WTC11 (cell line): Measurements from ENCODE around the gene SAMHD1. TPM values are rescaled to one million over a fixed set of nuclear protein-coding genes. Genes with fewer than 3 reads are reported as not detected.

Experiments used
- CBFB ChIP-seq: sonication (generic); formaldehyde crosslinking; IDR thresholded peaks from 2 replicates; pipeline ENCODE4 v1.8.1; 2022; ENCODE audit warnings: mild to moderate bottlenecking, low read depth, missing genetic modification reagents
- CREM ChIP-seq: sonication (generic); formaldehyde crosslinking; IDR thresholded peaks from 2 replicates; pipeline ENCODE4 v1.8.1; 2022; ENCODE audit warnings: mild to moderate bottlenecking, missing genetic modification reagents, moderate library complexity
- ELF4 ChIP-seq: sonication (generic); formaldehyde crosslinking; IDR thresholded peaks from 2 replicates; pipeline ENCODE4 v1.8.1; 2022; ENCODE audit warnings: low read depth, mild to moderate bottlenecking, moderate library complexity, missing genetic modification reagents
- FOXP1 ChIP-seq: sonication (generic); formaldehyde crosslinking; IDR thresholded peaks from 2 replicates; pipeline ENCODE4 v1.8.0; 2022; ENCODE audit warnings: missing genetic modification reagents, mild to moderate bottlenecking, moderate library complexity, borderline replicate concordance
- GABPB1 ChIP-seq: sonication (generic); formaldehyde crosslinking; IDR thresholded peaks from 2 replicates; pipeline ENCODE4 v1.8.1; 2023; ENCODE audit warnings: mild to moderate bottlenecking, missing genetic modification reagents
- JAZF1 ChIP-seq: fragments of 250-450 bp; sonication (Bioruptor Pico); IDR thresholded peaks from 2 replicates; pipeline ENCODE4 v1.9.0; 2021; ENCODE audit warnings: moderate library complexity, mild to moderate bottlenecking, inconsistent platforms
- NFATC4 ChIP-seq: fragments of 250-450 bp; sonication (Bioruptor Pico); IDR thresholded peaks from 2 replicates; pipeline ENCODE4 v1.9.0; 2021; ENCODE audit warnings: mild to moderate bottlenecking
- NR2C2 ChIP-seq: sonication (generic); formaldehyde crosslinking; IDR thresholded peaks from 2 replicates; pipeline ENCODE4 v1.8.0; 2022; ENCODE audit warnings: mild to moderate bottlenecking, missing genetic modification reagents
- TCF7 ChIP-seq: sonication (generic); formaldehyde crosslinking; IDR thresholded peaks from 2 replicates; pipeline ENCODE4 v1.8.0; 2022; ENCODE audit warnings: mild to moderate bottlenecking, low read depth, missing genetic modification reagents, moderate library complexity
- USF2 ChIP-seq: sonication (generic); formaldehyde crosslinking; IDR thresholded peaks from 2 replicates; pipeline ENCODE4 v1.8.1; 2023; ENCODE audit warnings: mild to moderate bottlenecking, missing genetic modification reagents, moderate library complexity
- ZNF671 ChIP-seq: fragments of 250-450 bp; sonication (Bioruptor Pico); IDR thresholded peaks from 2 replicates; pipeline ENCODE4 v1.8.0; 2021; ENCODE audit warnings: mild to moderate bottlenecking
- total RNA-seq: library from RNA; stranded (reverse); gene quantifications from 3 replicates; pipeline ENCODE4 v1.2.3, GENCODE V29; 2021
- TF ChIP-seq, protein P1 (sequence below): sonication (generic); formaldehyde crosslinking; IDR thresholded peaks from 2 replicates; pipeline ENCODE4 v1.8.1; 2022; ENCODE audit warnings: missing genetic modification reagents, borderline replicate concordance
- TF ChIP-seq, protein P2 (sequence below): sonication (generic); formaldehyde crosslinking; IDR thresholded peaks from 2 replicates; pipeline ENCODE4 v1.8.1; 2023; ENCODE audit warnings: mild to moderate bottlenecking, moderate library complexity, missing genetic modification reagents
- TF ChIP-seq, protein P3 (sequence below): sonication (generic); formaldehyde crosslinking; IDR thresholded peaks from 2 replicates; pipeline ENCODE4 v1.8.0; 2022; ENCODE audit warnings: missing genetic modification reagents
- TF ChIP-seq, protein P4 (sequence below): fragments of 250-450 bp; sonication (Bioruptor Pico); IDR thresholded peaks from 2 replicates; pipeline ENCODE4 v1.9.0; 2021; ENCODE audit warnings: mild to moderate bottlenecking
- TF ChIP-seq, protein P5 (sequence below): fragments of 250-450 bp; sonication (Bioruptor Pico); IDR thresholded peaks from 2 replicates; pipeline ENCODE4 v1.8.0; 2021; ENCODE audit warnings: mild to moderate bottlenecking

SAMHD1 gene
- total RNA-seq, 1 experiment from 2014 or later, result 31.0 TPM

GRCh38 chr20:36951979-36952738 is 651 bp upstream of the SAMHD1 start (continued):
- TF ChIP-seq, protein P1, sequence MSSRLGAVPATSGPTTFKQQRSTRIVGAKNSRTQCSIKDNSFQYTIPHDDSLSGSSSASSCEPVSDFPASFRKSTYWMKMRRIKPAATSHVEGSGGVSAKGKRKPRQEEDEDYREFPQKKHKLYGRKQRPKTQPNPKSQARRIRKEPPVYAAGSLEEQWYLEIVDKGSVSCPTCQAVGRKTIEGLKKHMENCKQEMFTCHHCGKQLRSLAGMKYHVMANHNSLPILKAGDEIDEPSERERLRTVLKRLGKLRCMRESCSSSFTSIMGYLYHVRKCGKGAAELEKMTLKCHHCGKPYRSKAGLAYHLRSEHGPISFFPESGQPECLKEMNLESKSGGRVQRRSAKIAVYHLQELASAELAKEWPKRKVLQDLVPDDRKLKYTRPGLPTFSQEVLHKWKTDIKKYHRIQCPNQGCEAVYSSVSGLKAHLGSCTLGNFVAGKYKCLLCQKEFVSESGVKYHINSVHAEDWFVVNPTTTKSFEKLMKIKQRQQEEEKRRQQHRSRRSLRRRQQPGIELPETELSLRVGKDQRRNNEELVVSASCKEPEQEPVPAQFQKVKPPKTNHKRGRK (CRISPR knock-in tag), result no peak
- TF ChIP-seq, protein P2, sequence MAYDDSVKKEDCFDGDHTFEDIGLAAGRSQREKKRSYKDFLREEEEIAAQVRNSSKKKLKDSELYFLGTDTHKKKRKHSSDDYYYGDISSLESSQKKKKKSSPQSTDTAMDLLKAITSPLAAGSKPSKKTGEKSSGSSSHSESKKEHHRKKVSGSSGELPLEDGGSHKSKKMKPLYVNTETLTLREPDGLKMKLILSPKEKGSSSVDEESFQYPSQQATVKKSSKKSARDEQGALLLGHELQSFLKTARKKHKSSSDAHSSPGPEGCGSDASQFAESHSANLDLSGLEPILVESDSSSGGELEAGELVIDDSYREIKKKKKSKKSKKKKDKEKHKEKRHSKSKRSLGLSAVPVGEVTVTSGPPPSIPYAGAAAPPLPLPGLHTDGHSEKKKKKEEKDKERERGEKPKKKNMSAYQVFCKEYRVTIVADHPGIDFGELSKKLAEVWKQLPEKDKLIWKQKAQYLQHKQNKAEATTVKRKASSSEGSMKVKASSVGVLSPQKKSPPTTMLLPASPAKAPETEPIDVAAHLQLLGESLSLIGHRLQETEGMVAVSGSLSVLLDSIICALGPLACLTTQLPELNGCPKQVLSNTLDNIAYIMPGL (CRISPR knock-in tag), result no peak
- TF ChIP-seq ZNF671 (CRISPR knock-in tag), result no peak
- TF ChIP-seq TCF7 (CRISPR knock-in tag), result no peak
- TF ChIP-seq ELF4, result no peak
- TF ChIP-seq, protein P3, sequence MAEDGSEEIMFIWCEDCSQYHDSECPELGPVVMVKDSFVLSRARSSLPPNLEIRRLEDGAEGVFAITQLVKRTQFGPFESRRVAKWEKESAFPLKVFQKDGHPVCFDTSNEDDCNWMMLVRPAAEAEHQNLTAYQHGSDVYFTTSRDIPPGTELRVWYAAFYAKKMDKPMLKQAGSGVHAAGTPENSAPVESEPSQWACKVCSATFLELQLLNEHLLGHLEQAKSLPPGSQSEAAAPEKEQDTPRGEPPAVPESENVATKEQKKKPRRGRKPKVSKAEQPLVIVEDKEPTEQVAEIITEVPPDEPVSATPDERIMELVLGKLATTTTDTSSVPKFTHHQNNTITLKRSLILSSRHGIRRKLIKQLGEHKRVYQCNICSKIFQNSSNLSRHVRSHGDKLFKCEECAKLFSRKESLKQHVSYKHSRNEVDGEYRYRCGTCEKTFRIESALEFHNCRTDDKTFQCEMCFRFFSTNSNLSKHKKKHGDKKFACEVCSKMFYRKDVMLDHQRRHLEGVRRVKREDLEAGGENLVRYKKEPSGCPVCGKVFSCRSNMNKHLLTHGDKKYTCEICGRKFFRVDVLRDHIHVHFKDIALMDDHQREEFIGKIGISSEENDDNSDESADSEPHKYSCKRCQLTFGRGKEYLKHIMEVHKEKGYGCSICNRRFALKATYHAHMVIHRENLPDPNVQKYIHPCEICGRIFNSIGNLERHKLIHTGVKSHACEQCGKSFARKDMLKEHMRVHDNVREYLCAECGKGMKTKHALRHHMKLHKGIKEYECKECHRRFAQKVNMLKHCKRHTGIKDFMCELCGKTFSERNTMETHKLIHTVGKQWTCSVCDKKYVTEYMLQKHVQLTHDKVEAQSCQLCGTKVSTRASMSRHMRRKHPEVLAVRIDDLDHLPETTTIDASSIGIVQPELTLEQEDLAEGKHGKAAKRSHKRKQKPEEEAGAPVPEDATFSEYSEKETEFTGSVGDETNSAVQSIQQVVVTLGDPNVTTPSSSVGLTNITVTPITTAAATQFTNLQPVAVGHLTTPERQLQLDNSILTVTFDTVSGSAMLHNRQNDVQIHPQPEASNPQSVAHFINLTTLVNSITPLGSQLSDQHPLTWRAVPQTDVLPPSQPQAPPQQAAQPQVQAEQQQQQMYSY, result no peak
- TF ChIP-seq GABPB1 (CRISPR knock-in tag), result no peak; the same call in 1 of the 2 replicates
- no peak for TF ChIP-seq FOXP1
- no peak for TF ChIP-seq CREM (CRISPR knock-in tag)
- no peak for TF ChIP-seq NFATC4 (CRISPR knock-in tag)
- no peak for TF ChIP-seq USF2 (CRISPR knock-in tag)
- no peak for TF ChIP-seq CBFB (CRISPR knock-in tag)
- TF ChIP-seq, protein P4, sequence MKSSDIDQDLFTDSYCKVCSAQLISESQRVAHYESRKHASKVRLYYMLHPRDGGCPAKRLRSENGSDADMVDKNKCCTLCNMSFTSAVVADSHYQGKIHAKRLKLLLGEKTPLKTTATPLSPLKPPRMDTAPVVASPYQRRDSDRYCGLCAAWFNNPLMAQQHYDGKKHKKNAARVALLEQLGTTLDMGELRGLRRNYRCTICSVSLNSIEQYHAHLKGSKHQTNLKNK (CRISPR knock-in tag), result no peak
- TF ChIP-seq JAZF1 (CRISPR knock-in tag), result no peak
- TF ChIP-seq NR2C2 (CRISPR knock-in tag), result no peak
- TF ChIP-seq, protein P5, sequence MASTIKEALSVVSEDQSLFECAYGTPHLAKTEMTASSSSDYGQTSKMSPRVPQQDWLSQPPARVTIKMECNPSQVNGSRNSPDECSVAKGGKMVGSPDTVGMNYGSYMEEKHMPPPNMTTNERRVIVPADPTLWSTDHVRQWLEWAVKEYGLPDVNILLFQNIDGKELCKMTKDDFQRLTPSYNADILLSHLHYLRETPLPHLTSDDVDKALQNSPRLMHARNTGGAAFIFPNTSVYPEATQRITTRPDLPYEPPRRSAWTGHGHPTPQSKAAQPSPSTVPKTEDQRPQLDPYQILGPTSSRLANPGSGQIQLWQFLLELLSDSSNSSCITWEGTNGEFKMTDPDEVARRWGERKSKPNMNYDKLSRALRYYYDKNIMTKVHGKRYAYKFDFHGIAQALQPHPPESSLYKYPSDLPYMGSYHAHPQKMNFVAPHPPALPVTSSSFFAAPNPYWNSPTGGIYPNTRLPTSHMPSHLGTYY (CRISPR knock-in tag), result no peak
- TF ChIP-seq, all 79 proteins: peak for 0
